ENCODE measurements around the gene CER1. TPM values are rescaled to one million over a fixed set of nuclear protein-coding genes. Genes with fewer than 3 reads are reported as not detected.

CER1 gene
- total and polyA plus RNA-seq, 2 of the 4 experiments (the other 2 are of a cell fraction) = not detected

GRCh38 chr9:14715102-14715501 is 7.4 kb downstream of the CER1 start:
- CTCF ChIA-PET = no interaction called here
- no TSS peak for BruUV-seq (replicated peaks)
- WGBS, 2 experiments (ENCODE audit: extremely low coverage in 2 of 2, insufficient read length in 1 of 2) = no CpG with 5 or more reads among the region's 4 CpGs

More at GRCh38 chr9:14715102-14715501, 7.4 kb downstream of the CER1 start:
- Histone ChIP-seq H4K91ac (ENCODE audit: insufficient read depth, low read depth, low read length) (no peak overlapping the region), H3K56ac (ENCODE audit: extremely low read depth, insufficient read depth, low read length) (no peak overlapping the region), H4K8ac (ENCODE audit: low read depth in 2 of 2, low read length in 2 of 2) (no peak overlapping the region), H3K4me3 (ENCODE audit: insufficient read depth, low read depth, low read length) (no peak overlapping the region), H2AFZ (replicated peaks; ENCODE audit: low read length, poor library complexity) (no peak overlapping the region), H2BK5ac (ENCODE audit: low read depth, low read length, poor library complexity, severe bottlenecking) (no peak overlapping the region), H3K4me1 (ENCODE audit: control insufficient read depth, insufficient read depth, low read length) (no peaks in the 10 kb centered on the region), H3K18ac (ENCODE audit: low read depth, low read length) (no peak overlapping the region), H2BK15ac (ENCODE audit: low read depth, low read length) (no peak overlapping the region), H3K9me1 (ENCODE audit: insufficient read depth, low read length) (no peaks in the 10 kb centered on the region), H3K9me3 (ENCODE audit: control insufficient read depth, insufficient read depth, low read length) (no peaks in the 10 kb centered on the region), H2AK5ac (ENCODE audit: low read depth, low read length) (no peak overlapping the region), H3K9ac (ENCODE audit: low read depth, low read length) (no peak overlapping the region), H3K14ac (replicated peaks; ENCODE audit: low read depth, low read length) (no peak overlapping the region), H2BK120ac (ENCODE audit: low read depth, low read length) (no peak overlapping the region), H3K27ac (ENCODE audit: insufficient read depth, low read length) (no peak overlapping the region), H4K20me1 (ENCODE audit: insufficient read depth, low read length) (no peaks in the 10 kb centered on the region), H3K79me1 (ENCODE audit: low read depth in 1 of 2, low read length in 2 of 2) (no peaks in the 10 kb centered on the region), H4K5ac (ENCODE audit: low read depth, low read length) (no peak overlapping the region), H3K4ac (ENCODE audit: low read depth, low read length) (no peak overlapping the region), H3K23ac (ENCODE audit: low read depth, low read length) (no peak overlapping the region), H3K27me3 (ENCODE audit: control insufficient read depth, insufficient read depth, low read length) (peaks cover 1% of the 10 kb centered on the region; the same call in 1 of the 2 replicates), H2BK20ac (ENCODE audit: low read depth, low read length) (no peak overlapping the region), H2AK9ac (replicated peaks; ENCODE audit: low read depth, low read length, poor library complexity) (no peak overlapping the region), H3K4me2 (ENCODE audit: low read depth, low read length) (no peak overlapping the region), H3K36me3 (ENCODE audit: control insufficient read depth, insufficient read depth, low read length) (no peaks in the 10 kb centered on the region)
- dilution Hi-C loops (cut with HindIII; ENCODE audit: low sequenced_read_pairs, unreplicated experiment) = no loop called here
- POLR2A ChIA-PET (ENCODE audit: unreplicated experiment) = no interaction called here
- TF ChIP-seq CHD1 (IDR thresholded peaks at IDR 0.05; ENCODE audit: low read depth, low read length) (no peak), RAD21 (IDR thresholded peaks at IDR 0.05; ENCODE audit: low read length) (no peak), POLR2A (IDR thresholded peaks at IDR 0.05; ENCODE audit: low read depth, low read length) (no peak), NFE2L2 (IDR thresholded peaks at IDR 0.05; ENCODE audit: low read depth, low read length) (no peak), CEBPB (IDR thresholded peaks at IDR 0.05; ENCODE audit: low read depth, low read length) (no peak), MAZ (IDR thresholded peaks at IDR 0.05; ENCODE audit: borderline replicate concordance, low read depth, low read length) (no peak), BHLHE40 (IDR thresholded peaks at IDR 0.05; ENCODE audit: low read depth, low read length) (no peak), RCOR1 (IDR thresholded peaks at IDR 0.05; ENCODE audit: insufficient replicate concordance, low read length) (no peak), RFX5 (IDR thresholded peaks at IDR 0.05; ENCODE audit: low read depth, low read length) (no peak), FOS (IDR thresholded peaks at IDR 0.05; ENCODE audit: low read depth, low read length) (no peak), SMC3 (IDR thresholded peaks at IDR 0.05; ENCODE audit: low read depth, low read length) (no peak), MAFK (IDR thresholded peaks at IDR 0.05; ENCODE audit: low read depth, low read length) (no peak)
- TF ChIP-seq, protein P1, sequence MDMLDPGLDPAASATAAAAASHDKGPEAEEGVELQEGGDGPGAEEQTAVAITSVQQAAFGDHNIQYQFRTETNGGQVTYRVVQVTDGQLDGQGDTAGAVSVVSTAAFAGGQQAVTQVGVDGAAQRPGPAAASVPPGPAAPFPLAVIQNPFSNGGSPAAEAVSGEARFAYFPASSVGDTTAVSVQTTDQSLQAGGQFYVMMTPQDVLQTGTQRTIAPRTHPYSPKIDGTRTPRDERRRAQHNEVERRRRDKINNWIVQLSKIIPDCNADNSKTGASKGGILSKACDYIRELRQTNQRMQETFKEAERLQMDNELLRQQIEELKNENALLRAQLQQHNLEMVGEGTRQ (IDR thresholded peaks at IDR 0.05; ENCODE audit: low read depth, low read length) = no peak
- TF ChIP-seq, protein P2, sequence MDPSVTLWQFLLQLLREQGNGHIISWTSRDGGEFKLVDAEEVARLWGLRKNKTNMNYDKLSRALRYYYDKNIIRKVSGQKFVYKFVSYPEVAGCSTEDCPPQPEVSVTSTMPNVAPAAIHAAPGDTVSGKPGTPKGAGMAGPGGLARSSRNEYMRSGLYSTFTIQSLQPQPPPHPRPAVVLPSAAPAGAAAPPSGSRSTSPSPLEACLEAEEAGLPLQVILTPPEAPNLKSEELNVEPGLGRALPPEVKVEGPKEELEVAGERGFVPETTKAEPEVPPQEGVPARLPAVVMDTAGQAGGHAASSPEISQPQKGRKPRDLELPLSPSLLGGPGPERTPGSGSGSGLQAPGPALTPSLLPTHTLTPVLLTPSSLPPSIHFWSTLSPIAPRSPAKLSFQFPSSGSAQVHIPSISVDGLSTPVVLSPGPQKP (IDR thresholded peaks at IDR 0.05; ENCODE audit: borderline replicate concordance, low read depth, low read length) = no peak
- TF ChIP-seq, protein P3, sequence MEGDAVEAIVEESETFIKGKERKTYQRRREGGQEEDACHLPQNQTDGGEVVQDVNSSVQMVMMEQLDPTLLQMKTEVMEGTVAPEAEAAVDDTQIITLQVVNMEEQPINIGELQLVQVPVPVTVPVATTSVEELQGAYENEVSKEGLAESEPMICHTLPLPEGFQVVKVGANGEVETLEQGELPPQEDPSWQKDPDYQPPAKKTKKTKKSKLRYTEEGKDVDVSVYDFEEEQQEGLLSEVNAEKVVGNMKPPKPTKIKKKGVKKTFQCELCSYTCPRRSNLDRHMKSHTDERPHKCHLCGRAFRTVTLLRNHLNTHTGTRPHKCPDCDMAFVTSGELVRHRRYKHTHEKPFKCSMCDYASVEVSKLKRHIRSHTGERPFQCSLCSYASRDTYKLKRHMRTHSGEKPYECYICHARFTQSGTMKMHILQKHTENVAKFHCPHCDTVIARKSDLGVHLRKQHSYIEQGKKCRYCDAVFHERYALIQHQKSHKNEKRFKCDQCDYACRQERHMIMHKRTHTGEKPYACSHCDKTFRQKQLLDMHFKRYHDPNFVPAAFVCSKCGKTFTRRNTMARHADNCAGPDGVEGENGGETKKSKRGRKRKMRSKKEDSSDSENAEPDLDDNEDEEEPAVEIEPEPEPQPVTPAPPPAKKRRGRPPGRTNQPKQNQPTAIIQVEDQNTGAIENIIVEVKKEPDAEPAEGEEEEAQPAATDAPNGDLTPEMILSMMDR (conservative IDR thresholded peaks at IDR 0.05; ENCODE audit: low read depth, low read length) = no peak
- intact Hi-C loops (cut with micrococcal nuclease) = no loop called here
- ATAC-seq (ENCODE audit: low read depth) (no peak), DNase-seq (no peak)
- in situ Hi-C loops (cut with MboI; ENCODE audit: low sequenced_read_pairs) = no loop called here

Data from IMR-90 (cell line).